Prostate gland (tissue), 2 donors: ENCODE measurements around the gene ZFAND2A.

Source experiments
- CTCF ChIP-seq, 4 experiments: fragments of 200-600 bp in 2 of 4; fragments of 450-650 bp in 2 of 4; sonication (generic) in 2 of 4; IDR thresholded peaks; 1 replicate in 3 of 4; 2 replicates in 1 of 4; pipeline ENCODE4 v1.5.1; 2016 to 2019; ENCODE audit warnings: antibody characterized with exemption in 4 of 4, mild to moderate bottlenecking in 2 of 4, moderate library complexity in 2 of 4
- POLR2A ChIP-seq: fragments of 450-650 bp; IDR thresholded peaks from one replicate; pipeline ENCODE4 v1.6.1; 2016; ENCODE audit warnings: antibody characterized with exemption, mild to moderate bottlenecking
- POLR2AphosphoS5 ChIP-seq: sonication (generic); formaldehyde crosslinking; IDR thresholded peaks from one replicate; pipeline ENCODE4 v1.6.1; 2017; ENCODE audit warnings: antibody characterized with exemption

DNA sequence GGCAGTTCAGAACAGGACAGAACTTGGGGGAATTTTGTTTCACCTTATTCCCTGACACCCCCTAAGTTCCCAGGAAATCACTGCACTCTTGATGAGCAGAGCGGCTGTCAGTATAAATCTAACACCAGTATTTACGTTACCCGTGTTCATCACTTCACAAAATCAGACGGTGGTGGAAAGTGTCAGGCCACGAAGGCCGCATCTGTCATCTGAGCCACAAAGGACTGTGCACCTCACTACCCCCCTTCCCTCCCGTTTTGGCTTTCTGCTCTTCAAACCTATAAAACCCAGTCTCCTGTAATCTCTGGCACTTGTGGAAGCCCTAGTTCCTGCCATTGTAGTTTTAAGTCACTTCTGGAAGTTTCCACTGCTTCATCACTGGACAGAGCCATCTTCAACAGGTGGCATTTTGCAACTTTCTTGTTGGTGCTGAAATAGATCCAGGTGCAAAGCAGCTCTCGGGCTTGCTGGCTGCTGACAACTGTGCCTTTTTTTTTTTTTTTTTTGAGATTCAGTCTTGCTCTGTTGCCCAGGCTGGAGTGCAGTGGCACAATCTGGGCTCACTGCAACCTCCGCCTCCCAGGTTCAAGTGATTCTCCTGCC, 9.5 kb downstream of the ZFAND2A start:
- TF ChIP-seq CTCF (IDR thresholded peaks at IDR 0.05) (no peak), POLR2A (no peak), POLR2AphosphoS5 (no peak)
